Measurements from ENCODE around the gene AWAT1. TPM values are rescaled to one million over a fixed set of nuclear protein-coding genes. Genes with fewer than 3 reads are reported as not detected.
A peak's percentile ranks its signal among the peaks of the same experiment; 100 is the strongest.
"Not testable (repeated sequence)": the region's sequence is repeated elsewhere in the genome, so short reads cannot be mapped to it uniquely, and the experiment has no call there.

The AWAT1 gene
- total and polyA plus RNA-seq, 2 experiments from 2014 or later = not detected

DNA sequence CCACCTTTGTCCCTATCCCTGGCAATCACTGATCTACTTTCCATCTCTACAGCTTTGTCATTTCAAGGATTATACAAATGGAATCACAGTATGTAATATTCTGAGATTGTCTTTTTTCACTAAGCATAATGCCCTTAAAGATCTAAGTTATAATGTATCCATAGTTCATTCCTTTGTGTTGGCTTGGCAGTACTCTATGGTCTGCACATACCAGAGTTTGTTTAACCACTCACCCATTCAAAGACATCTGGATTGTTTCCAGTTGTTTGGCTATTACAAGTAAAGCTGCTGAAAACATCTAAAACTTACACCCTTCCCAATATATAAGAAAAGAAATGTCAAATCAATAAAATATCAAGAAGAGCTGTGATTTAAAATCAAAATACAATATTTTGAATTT, 26.0 kb upstream of the AWAT1 start:
- in situ Hi-C loops (cut with MboI) = no loop called here

DNA sequence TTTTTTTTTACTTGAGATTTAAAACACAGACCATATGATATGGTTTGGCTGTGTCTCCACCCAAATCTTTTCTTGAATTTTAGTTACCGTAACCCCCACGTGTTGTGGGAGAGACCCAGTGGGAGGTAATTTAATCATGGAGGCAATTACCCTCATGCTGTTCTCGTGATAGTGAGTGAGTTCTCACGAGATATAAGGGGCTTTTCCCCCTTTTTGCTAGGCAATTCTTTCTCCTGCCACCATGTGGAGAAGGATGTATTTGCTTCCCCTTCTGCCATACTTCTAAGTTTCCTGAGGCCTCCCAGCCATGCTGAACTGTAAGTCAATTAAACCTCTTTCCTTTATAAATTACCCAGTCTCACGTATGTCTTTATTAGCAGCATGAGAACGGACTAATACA, 24.9 kb upstream of the AWAT1 start:
- in situ Hi-C loops (cut with MboI); H3K27ac ChIP-seq: not testable (repeated sequence)

More for the DNA sequence above, 26.0 kb upstream of the AWAT1 start:
- Histone ChIP-seq H3K79me2 (ENCODE audit: insufficient read depth) (no peaks in the 10 kb centered on the region), H3K9me2 (ENCODE audit: insufficient read depth) (no peaks in the 10 kb centered on the region), H3K4me1 (ENCODE audit: insufficient read depth) (no peaks in the 10 kb centered on the region), H3K4me3 (no peak overlapping the region), H3F3A (ENCODE audit: insufficient read depth) (no peaks in the 10 kb centered on the region), H3K4me2 (ENCODE audit: unreplicated experiment) (no peak overlapping the region), H3K36me3 (ENCODE audit: low read depth) (no peaks in the 10 kb centered on the region), H3K27me3 (replicated peaks; ENCODE audit: insufficient read depth) (no peaks in the 10 kb centered on the region), H3K9me3 (ENCODE audit: low read depth) (no peaks in the 10 kb centered on the region), H2AFZ (no peak overlapping the region), H4K20me1 (ENCODE audit: insufficient read depth) (no peaks in the 10 kb centered on the region), H3K27ac (no peak overlapping the region), H3K9ac (no peak overlapping the region)
- TF ChIP-seq EZH2phosphoT487 (IDR thresholded peaks at IDR 0.05; ENCODE audit: insufficient read depth, low read depth) = no peak
- DNase-seq = peak; percentile 9

DNA sequence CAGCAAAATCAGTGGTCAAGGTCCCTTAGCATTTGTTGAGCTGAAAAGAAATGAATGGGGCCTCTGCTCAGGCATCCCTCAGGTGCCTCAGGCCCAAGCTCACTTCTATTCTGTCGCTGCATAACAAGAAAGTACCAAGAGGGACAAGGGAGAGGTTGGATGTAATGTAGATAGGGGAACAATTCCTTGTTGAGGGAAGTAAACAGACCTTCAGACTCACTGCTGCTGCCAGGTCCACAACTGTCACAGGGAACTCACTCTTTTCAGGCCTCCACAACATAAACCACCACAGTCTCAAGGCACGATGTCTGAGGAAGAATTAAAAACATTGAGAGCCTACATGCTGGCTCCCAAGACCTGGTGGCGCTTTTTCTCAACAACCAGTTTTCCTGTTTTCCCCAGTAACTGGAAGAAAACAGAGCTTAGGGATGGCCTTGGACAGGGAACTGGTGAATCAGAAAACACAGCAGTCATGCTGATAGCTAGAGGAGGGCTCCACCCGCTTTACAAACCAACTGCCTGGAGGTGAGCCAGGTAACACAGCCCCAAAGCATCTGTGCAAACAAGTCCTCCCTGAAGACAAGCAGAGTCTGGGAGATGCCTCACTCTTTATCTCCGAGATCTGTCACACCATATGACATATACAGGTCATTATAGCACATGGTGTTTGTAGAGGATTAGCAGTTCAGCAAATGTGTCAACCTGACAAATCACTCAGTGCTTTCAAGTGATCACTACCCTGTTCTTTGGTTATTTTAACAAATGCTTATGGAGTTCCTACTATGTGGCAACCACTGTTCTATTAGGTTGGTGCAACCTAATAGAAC, 14.3 kb upstream of the AWAT1 start:
- Histone ChIP-seq H3K9me3 (ENCODE audit: low read depth) (no peaks in the 10 kb centered on the region), H3K4me2 (ENCODE audit: unreplicated experiment) (no peak overlapping the region), H4K20me1 (ENCODE audit: insufficient read depth) (no peaks in the 10 kb centered on the region), H3K9me2 (ENCODE audit: insufficient read depth) (no peaks in the 10 kb centered on the region), H3F3A (ENCODE audit: insufficient read depth) (no peaks in the 10 kb centered on the region), H3K4me1 (ENCODE audit: insufficient read depth) (no peaks in the 10 kb centered on the region), H3K27me3 (replicated peaks; ENCODE audit: insufficient read depth) (no peaks in the 10 kb centered on the region), H3K36me3 (ENCODE audit: low read depth) (no peaks in the 10 kb centered on the region), H3K27ac (0 out of 2 replicates have a peak overlapping the region, but pooled peaks have one; percentile 6), H3K4me3 (no peak overlapping the region), H2AFZ (no peak overlapping the region), H3K9ac (no peak overlapping the region), H3K79me2 (ENCODE audit: insufficient read depth) (no peaks in the 10 kb centered on the region)
- 55 to 56% methylated on average over 5 of the region's 5 CpGs for WGBS, 2 experiments (ENCODE audit: low coverage in 1 of 2, low lambda C conversion rate in 2 of 2, missing lambda C conversion rate in 2 of 2)
- TF ChIP-seq EZH2 (IDR thresholded peaks at IDR 0.05; ENCODE audit: insufficient read depth, poor library complexity, severe bottlenecking) (no peak), EZH2phosphoT487 (IDR thresholded peaks at IDR 0.05; ENCODE audit: insufficient read depth, low read depth) (no peak)
- peak; percentile 59 for DNase-seq
- in situ Hi-C loops (cut with MboI) = no loop called here

More for the DNA sequence above, 24.9 kb upstream of the AWAT1 start:
- not testable (repeated sequence) for H3F3A ChIP-seq (ENCODE audit: insufficient read depth); H3K9me2 ChIP-seq (ENCODE audit: insufficient read depth); H3K36me3 ChIP-seq (ENCODE audit: low read depth); H3K9ac ChIP-seq; H3K27me3 ChIP-seq (replicated peaks; ENCODE audit: insufficient read depth); H3K4me3 ChIP-seq; DNase-seq; H4K20me1 ChIP-seq (ENCODE audit: insufficient read depth); H3K4me1 ChIP-seq (ENCODE audit: insufficient read depth); H3K79me2 ChIP-seq (ENCODE audit: insufficient read depth); H2AFZ ChIP-seq; H3K4me2 ChIP-seq (ENCODE audit: unreplicated experiment); H3K9me3 ChIP-seq (ENCODE audit: low read depth)
- 40 to 42% methylated on average over 6 of the region's 6 CpGs for WGBS, 2 experiments (ENCODE audit: low coverage in 1 of 2, low lambda C conversion rate in 2 of 2, missing lambda C conversion rate in 2 of 2)

DNA sequence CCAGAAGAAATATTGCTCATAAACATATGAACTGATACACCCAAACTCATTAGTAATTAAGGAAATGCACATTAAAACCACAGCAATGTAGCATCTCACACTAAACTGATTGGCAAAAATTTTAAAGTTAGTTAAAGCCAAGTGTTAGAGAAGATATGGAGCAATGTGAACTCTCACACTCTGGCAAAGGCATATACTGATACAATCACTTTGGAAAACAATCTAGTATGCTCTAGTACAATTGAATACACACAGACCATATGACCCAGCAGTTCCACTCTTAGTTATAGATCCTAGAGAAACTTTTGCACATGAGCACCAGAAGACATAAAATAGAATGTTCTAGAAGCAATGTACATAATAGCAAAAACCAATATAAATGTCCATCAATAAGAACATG, 8.4 kb upstream of the AWAT1 start:
- no peak overlapping the region for H3K27ac ChIP-seq
- H3K79me2 ChIP-seq (ENCODE audit: insufficient read depth) = no peaks in the 10 kb centered on the region
- TF ChIP-seq EZH2 (IDR thresholded peaks at IDR 0.05; ENCODE audit: insufficient read depth, poor library complexity, severe bottlenecking) (no peak), EZH2phosphoT487 (IDR thresholded peaks at IDR 0.05; ENCODE audit: insufficient read depth, low read depth) (no peak)
- H3K9ac ChIP-seq = no peak overlapping the region
- H4K20me1 ChIP-seq (ENCODE audit: insufficient read depth) = no peaks in the 10 kb centered on the region
- no peaks in the 10 kb centered on the region for H3K27me3 ChIP-seq (replicated peaks; ENCODE audit: insufficient read depth)
- no peak overlapping the region for H3K4me3 ChIP-seq
- in situ Hi-C loops (cut with MboI) = no loop called here
- H3K4me2 ChIP-seq (ENCODE audit: unreplicated experiment) = no peak overlapping the region
- H3K9me3 ChIP-seq (ENCODE audit: low read depth) = no peaks in the 10 kb centered on the region
- no peak overlapping the region for H2AFZ ChIP-seq
- no peak for DNase-seq
- H3K4me1 ChIP-seq (ENCODE audit: insufficient read depth) = no peaks in the 10 kb centered on the region
- no peaks in the 10 kb centered on the region for H3K9me2 ChIP-seq (ENCODE audit: insufficient read depth)
- H3F3A ChIP-seq (ENCODE audit: insufficient read depth) = no peaks in the 10 kb centered on the region
- H3K36me3 ChIP-seq (ENCODE audit: low read depth) = no peaks in the 10 kb centered on the region

DNA sequence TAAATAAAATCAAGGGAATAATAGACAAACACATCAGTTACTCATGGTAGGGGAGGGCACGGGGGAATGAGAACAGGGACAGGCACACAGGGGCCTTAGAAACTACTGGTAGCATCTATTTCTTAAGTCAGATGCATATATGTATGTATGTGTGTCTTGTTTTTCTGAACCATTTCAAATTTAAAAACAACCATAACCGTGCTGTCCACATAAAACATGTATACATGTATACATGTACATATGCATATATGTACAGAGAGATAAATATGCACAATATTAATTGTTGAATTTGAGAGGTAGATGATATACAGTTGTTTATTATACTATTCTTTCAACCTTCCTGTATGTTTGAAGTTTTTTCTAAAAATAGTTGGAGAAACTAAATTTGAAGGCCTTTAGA, 7.8 kb upstream of the AWAT1 start:
- Histone ChIP-seq H3K4me2 (ENCODE audit: unreplicated experiment) (no peak overlapping the region), H3K9me2 (ENCODE audit: insufficient read depth) (no peaks in the 10 kb centered on the region), H3K27ac (no peak overlapping the region), H2AFZ (no peak overlapping the region), H3K4me3 (no peak overlapping the region), H3K27me3 (replicated peaks; ENCODE audit: insufficient read depth) (no peaks in the 10 kb centered on the region), H3K9me3 (ENCODE audit: low read depth) (no peaks in the 10 kb centered on the region), H3K4me1 (ENCODE audit: insufficient read depth) (no peaks in the 10 kb centered on the region), H3K79me2 (ENCODE audit: insufficient read depth) (no peaks in the 10 kb centered on the region), H3F3A (ENCODE audit: insufficient read depth) (no peaks in the 10 kb centered on the region), H4K20me1 (ENCODE audit: insufficient read depth) (no peaks in the 10 kb centered on the region), H3K36me3 (ENCODE audit: low read depth) (no peaks in the 10 kb centered on the region), H3K9ac (no peak overlapping the region)
- 38 to 53% methylated on average over 2 of the region's 2 CpGs for WGBS, 2 experiments (ENCODE audit: low coverage in 1 of 2, low lambda C conversion rate in 2 of 2, missing lambda C conversion rate in 2 of 2)
- TF ChIP-seq EZH2 (IDR thresholded peaks at IDR 0.05; ENCODE audit: insufficient read depth, poor library complexity, severe bottlenecking) (no peak), EZH2phosphoT487 (IDR thresholded peaks at IDR 0.05; ENCODE audit: insufficient read depth, low read depth) (no peak)
- in situ Hi-C loops (cut with MboI) = no loop called here
- no peak for DNase-seq
